HG03039 (cell line): Measurements from ENCODE around the gene PEX13.

ENCODE experiments used
- ATAC-seq: cut with Tn5 transposase; IDR thresholded peaks from one replicate; pipeline ENCODE4 v1.9.1; 2021; ENCODE audit warnings: mild to moderate bottlenecking, moderate library complexity; ENCODE audit not compliant: unreplicated experiment

PEX13 gene

DNA sequence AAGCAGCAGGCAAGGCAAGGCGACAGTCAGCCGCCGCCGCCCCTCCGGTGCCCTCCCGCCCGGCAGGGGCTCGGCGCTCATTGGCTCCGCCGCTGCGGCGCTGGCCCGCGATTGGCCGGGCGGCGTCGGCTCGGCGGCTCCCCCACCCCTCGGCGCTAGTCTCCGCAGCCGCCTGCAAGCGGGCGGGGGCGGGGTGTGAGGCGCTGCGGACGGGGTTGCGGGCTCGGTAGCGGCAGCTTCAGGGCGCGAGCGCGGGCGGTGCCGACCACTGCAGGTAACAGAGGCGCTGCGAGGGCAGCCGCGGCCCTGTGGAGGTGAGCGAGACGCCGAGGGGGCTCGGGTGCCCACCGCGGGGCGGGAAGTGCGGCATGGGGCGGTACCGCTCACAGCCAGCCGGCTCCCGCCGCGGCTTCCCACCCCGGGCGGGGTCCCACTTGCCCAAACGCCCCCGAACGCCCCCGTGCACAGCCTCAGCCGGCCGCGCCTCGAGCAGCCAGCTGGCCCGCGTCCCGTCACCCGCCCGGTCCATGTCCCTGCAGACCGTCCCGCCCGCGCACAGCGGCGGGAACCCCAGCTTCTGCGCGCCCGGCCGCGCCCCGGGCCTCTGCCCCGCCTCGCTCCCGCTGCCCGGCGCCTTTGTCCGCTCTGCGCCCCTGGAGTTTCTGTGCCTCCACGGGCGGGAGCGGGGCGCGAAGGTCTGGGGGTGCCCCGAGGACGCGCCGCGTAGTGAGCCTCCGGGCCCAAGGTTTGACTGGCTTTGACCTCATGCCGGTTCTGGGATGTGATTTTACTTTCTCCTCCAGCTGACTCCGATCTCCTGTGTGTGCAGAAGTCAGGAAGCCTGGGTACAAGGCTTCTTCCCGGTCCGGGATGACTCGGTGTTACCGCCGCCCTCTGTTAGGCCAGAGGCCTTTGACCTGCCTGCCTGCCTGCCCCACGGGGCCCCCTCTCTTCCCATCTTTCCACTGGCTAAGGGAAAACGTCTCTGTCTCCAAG, 48.5 kb downstream of the PEX13 start, which contains the start of gene SANBR:
Gene SANBR (plus strand): TSS at position 158 of the 996 bp plus-strand sequence. CDS start 4,480 bp downstream, outside the sequence.
- peak; percentile 95 for ATAC-seq

DNA sequence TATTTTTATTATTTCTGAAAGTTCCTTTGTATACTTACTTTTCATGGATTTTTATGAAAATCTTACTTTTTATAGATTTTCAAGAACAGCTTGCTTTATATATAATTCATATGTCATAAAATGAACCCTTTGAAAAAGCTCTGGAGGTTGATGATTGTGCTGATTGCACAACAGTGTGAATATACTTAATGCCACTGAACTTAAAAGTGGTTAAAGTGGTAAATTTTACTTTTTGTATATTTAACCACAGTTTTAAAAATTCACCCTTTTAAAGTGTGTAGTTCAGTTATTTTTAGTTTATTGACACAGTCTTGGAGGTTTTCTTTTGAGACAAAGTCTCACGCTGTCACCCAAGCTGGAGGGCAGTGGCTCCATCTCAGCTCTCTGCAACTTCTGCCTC, 56.6 kb downstream of the PEX13 start:
- no peak for ATAC-seq

DNA sequence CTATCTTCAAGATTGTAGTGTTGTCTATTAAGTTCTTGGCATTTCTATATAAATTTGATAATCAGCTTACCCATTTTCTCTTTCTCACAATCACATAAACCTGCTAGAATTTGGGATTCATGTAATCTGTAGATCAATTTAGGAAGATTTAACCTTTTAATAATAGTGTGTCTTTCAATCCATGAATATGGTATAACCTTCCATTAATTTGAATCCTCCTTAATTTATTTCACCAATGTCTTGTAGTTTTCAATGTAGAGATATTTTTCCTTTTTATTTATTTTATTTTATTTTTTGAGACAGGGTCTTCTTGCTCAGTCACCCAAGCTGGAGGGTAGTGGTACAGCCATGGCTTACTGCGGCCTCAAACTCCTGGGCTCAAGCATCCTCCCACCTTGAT, 68.4 kb downstream of the PEX13 start:
- no peak for ATAC-seq

DNA sequence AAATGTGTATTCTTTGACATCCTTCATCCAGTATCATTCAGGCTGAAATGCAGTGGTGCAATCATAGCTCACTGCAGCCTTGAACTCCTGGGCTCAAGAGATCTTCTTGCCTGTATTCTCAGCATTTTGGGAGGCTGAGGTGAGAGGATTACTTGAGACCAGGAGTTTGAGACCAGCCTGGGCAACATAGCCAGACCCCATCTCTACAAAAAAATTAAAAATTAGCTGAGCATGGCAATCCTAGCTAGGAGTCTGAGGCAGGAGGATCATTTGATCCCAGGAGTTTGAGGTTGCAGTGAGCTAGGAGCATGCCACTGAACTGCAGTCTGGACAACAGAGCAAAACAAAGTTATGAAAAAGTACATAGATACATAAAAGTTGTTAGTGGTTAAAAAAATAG, 72.3 kb downstream of the PEX13 start:
- ATAC-seq = no peak

DNA sequence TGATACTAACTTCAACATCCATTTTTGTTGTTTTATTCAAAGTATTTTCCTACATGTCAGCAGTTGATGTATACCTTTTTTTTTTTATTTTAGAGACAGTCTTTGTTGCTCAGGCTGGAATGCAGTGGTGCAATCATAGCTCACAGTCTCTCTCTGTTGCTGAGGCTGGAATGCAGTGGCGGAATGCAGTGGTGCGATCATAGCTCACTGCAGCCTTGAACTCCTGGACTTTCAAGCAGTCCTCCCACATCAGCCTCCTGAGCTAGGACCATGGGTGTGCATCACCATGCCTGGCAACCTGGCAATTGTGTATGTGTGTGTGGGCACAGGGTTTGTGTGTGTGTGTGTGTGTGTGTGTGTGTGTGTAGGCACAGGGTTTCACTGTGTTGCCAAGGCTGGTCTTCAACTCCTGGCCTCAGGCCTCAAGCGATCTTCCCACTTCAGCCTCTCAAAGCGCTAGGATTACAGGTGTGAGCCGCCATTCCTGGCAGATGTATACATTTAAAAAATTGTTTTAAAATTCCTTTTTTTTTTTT, 72.9 kb downstream of the PEX13 start:
- no peak for ATAC-seq

DNA sequence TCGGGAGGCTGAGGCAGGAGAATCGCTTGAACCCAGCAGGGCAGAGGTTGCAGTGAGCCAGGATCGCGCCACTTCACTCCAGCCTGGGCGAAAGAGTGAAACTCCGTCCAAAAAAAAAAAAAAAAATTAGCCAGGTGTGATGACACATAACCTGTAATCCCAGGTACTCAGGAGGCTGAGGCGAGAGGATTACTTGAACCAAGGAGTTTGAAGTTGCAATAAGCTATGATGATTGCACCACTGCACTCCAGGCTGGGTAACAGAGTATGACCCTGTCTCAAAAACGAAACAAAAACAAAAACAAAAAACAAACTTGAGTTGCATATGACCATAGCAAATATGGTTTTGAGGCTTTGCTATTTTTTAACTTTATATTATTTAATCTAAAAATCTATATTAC, 74.0 kb downstream of the PEX13 start:
- ATAC-seq = no peak

DNA sequence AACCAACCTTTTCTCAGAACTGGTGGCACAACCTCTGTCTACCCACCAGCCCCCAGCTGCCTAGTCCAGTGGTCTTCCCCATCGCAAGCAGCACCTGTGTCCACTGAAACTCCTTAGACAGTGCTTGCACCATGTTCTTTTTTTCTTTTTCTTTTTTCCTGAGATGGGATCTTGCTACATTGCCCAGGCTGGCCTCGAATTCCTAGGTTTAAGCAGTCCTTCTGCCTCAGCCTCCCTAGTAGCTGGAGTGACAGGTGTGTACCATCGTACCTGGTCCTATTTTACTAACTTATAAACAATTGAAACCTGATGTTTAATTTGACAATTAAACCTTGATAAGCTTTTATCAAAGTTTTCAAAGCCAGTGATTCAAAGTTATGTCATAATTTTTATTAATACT, 78.9 kb downstream of the PEX13 start:
- no peak for ATAC-seq

DNA sequence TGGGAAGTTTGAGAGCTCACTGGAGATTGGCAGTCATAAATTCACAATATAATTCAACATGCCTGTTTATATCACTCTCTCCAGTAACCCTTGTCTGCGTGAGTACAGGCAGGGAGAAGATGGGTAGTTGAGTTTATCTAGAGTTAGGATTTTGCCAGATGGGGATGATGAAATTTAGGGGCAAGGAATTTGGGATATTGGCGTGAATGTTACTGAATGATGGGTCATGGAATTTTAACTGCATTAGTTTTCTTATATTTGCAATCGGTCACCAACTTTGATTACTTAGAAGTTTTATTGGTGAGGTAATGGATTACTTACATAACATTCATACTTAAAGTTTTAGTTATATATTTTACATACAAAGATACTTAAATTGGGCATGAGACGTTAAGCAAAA, 83.3 kb downstream of the PEX13 start:
- no peak for ATAC-seq
